H1 (cell line): ENCODE measurements around the gene DERL3. TPM values are rescaled to one million over a fixed set of nuclear protein-coding genes. Genes with fewer than 3 reads are reported as not detected.

Experiments
- ATF3 ChIP-seq: IDR thresholded peaks from 2 replicates; pipeline ENCODE4 v1.6.1; 2011; ENCODE audit warnings: low read depth, mild to moderate bottlenecking, low read length; ENCODE audit not compliant: insufficient read depth
- CREB1 ChIP-seq: IDR thresholded peaks from 2 replicates; pipeline ENCODE4 v1.6.1; 2012; ENCODE audit warnings: inconsistent platforms
- EP300 ChIP-seq, 2 experiments: IDR thresholded peaks; 1 replicate in 1 of 2; 2 replicates in 1 of 2; pipeline ENCODE4 v1.6.1; 2011 to 2012; ENCODE audit warnings: low read depth in 2 of 2, low read length in 2 of 2, mild to moderate bottlenecking in 2 of 2, borderline replicate concordance in 1 of 2, inconsistent platforms in 1 of 2, moderate library complexity in 1 of 2
- SUZ12 ChIP-seq: fragments of 200-600 bp; sonication (generic); IDR thresholded peaks from 2 replicates; pipeline ENCODE4 v1.6.1; 2012; ENCODE audit warnings: mild to moderate bottlenecking, inconsistent platforms, low read length, moderate library complexity, mixed read lengths
- TAF1 ChIP-seq: IDR thresholded peaks from 2 replicates; pipeline ENCODE4 v1.6.1; 2011; ENCODE audit warnings: mild to moderate bottlenecking, low read depth, low read length
- TCF12 ChIP-seq: IDR thresholded peaks from 2 replicates; pipeline ENCODE4 v1.6.1; 2011; ENCODE audit warnings: low read depth, mild to moderate bottlenecking, low read length
- polyA plus RNA-seq, 7 experiments: library from polyadenylated mRNA; depleted of rRNA in 3 of 7; stranded (reverse) in 5 of 7; unstranded in 2 of 7; fragments of >200 nt in 5 of 7; fragments of 200-250 nt in 2 of 7; gene quantifications; 1 replicate in 5 of 7; 2 replicates in 1 of 7; 4 replicates in 1 of 7; pipeline versions ENCODE4 v1.2.1 to v1.2.3, GENCODE V29; 2011 to 2013; ENCODE audit warnings: missing spikeins in 2 of 7, mixed read lengths in 2 of 7
- total RNA-seq: library from RNA; stranded (reverse); fragmentation: NEBNext Ultra II Directional; extraction: Animal tissue kit (Norgen Biotek cat#: 25700); gene quantifications from 2 replicates; pipeline ENCODE4 v1.2.1, GENCODE V29; 2021

Gene DERL3
- total and polyA plus RNA-seq, 2 of the 8 experiments (the other 6 are each of a cell fraction or from before 2014, with no cell fraction given), result 8.7 to 19.5 TPM

- no peak for TF ChIP-seq ATF3
- TF ChIP-seq TAF1, result peak; percentile 75; the same call in 1 of the 2 replicates
- no peak for TF ChIP-seq EP300 (IDR thresholded peaks at IDR 0.05; ENCODE audit: borderline replicate concordance in 1 of 2, low read depth in 2 of 2, low read length in 2 of 2)
- TF ChIP-seq SUZ12, result no peak
- TF ChIP-seq CREB1, result 0 out of 2 replicates have a peak, but pooled peaks have one; percentile 13
- no peak for TF ChIP-seq TCF12
Observed at GRCh38 chr22:23857606-23858483, 19.0 kb upstream of the DERL3 start, which contains the start of gene SLC2A11 (continued).
